Putamen (tissue), 1 donor: Measurements from ENCODE around the gene DAGLA.

Source experiments
- DNase-seq: peaks from one replicate; pipeline ENCODE4 v3.0.0-alpha.2; 2016; ENCODE audit warnings: low spot score

DAGLA gene

DNA sequence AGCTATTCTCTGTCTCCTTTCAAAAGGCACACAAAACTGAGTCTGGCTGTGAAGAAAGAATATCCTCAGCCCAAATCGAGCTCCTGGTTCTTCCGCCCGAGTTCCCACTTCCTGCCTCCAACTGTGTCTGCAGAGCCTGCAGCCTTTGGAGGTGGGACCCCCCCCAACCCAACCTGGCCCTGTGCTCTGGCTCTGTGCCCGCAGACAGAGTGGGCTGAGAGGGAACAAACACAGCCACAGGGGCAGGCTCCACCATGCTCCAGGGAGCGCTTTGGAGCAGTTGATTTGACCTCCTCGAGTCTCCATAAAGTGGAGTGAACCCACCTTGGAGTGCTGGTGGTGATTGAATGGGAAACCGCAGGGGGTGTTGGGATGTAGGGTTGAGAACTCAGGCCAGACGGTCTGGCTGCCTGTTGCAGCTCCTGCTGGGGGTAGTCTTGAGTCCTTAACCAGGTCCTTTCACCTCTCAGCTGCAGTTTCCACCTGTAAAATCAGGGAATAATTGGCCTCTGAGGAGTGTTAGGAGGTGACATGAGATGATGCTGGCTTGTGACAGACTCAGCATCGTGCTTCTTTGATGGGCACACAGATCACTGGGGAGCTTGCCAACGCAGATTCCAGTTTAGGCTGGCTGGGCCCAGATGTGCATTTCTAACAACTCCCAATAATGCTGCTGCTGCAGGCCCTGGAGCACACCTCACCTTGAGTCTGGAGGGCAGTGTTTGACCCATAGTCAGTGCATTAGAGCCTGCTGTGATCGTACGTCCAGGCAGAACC lies 11.4 kb downstream of the DAGLA start:
- DNase-seq = no peak

DNA sequence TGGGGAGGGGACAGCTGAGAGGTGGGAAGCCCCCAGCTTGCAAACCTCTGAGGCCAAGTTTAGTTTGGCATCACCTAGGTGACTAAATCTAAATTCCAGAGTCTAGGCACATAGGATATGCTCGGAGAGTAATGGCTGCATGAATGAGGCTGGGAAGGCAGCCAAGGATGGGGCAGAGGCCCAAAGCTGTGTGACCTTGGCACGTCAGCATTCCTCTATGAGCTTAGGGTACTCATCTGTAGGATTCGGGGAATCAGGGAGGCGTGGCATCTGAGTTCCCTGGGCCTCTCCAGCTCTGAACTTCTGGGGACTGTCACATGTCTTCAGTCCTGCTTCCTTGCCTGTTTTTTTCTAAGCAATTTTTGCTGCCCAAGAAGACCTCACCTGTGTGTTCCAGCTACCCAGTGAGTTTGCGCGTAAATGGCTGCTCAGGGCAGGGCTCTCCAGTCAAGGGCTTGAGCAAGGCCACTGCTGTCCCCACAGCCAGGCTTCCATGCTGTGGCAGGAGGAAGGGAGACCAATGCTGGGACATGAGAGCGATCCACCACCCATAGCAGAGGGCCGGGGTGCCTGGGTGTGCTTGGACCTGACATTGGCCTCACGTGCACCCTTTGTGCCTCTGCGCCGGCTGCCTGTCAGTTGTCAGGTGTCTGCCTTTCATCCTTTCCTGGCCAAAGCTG lies 13.9 kb downstream of the DAGLA start:
- DNase-seq = no peak

DNA sequence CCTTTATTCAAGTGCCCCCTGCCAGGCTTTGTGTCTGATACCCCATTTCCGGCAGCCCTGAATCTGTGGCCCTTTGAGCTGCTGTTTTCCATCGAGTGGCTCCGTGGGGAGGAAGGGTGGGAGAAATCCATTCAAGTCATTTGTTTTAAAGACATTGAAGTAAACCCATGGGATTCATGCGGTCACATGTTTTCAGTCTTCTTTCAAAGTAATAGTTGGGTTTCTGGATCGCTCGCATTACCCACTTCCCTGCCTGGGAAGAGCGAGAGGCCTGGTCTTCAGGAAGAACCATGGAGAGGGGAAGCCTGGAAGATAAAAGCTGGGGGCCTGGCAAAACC lies 14.4 kb downstream of the DAGLA start:
- DNase-seq = no peak

DNA sequence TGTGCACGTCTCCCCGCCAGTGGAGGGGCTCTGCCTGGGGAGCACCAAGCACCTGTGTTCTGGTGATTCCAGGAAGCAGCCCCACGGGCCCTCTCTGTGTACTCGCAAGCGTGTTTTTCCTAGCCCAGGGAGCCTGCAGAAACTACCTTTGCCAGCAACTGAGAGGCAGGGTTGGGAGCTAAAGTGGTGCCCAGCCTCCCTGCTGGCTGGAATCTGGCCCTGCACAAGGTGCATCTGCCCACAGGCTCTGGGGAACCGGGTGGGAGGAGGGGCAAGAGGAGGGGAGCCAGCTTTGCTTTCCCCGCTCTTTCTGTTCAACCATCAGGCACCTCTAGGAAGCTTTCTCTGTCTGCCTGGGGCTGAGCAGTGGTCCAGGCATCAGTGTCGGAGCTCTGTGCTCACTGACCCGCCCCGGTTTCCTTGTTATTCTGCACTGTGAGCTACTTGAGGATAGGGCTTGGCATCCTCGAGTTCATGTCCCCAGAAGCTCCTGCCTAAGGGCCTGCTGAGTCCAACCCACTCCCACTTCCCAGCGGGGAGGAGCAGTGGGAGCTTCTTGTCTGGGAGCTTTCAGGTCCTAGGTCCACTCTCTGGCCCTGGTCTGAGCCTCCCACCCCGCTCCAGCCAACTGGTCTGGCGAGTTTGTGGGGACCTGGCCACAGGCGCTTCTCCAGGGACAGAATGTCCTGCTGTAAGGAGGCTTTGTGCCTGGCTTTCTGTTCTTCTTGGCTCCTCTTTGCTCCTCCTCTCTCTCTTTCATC lies 14.9 kb downstream of the DAGLA start:
- DNase-seq = peak; percentile 45

DNA sequence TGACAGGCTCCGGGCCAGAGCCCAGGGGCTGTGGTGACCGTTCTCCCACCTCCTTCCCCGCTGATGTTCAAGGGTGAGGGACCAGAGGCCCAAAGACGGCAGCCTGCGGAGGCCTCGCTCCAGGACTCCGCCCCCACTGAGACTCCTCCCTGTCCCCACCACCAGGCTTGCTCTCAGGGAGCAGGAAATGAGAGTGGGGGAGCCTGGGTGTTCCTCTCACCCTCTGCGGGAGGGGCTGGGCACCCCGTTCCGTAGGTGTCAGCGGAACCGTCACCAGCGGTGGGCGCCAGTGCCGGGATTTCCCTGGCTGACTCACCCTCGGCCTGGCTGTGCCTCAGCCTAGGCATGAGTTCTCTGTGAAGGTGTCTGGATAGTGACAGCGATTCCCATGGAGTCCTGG lies 15.7 kb downstream of the DAGLA start:
- DNase-seq = peak; percentile 59

DNA sequence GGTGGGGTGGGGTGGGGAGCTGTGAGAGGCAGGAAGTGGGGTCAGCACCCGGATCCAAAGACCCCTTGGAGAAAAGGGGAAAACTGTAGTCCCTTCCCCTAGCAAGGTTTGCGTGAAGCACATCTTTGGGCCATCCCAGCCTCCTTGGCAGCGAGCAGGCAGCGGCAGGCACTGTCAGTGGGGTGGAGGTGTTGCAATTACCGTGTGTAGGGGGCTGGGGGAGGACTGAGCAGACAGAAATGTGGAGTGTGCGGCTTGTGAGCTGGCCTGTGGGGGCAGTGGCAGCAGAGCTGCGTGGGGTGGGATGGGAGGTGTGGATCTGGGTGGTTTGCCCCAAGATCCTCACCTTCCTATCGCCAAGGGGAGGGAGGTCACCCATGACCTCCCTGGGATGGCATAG lies 16.4 kb downstream of the DAGLA start:
- no peak for DNase-seq

DNA sequence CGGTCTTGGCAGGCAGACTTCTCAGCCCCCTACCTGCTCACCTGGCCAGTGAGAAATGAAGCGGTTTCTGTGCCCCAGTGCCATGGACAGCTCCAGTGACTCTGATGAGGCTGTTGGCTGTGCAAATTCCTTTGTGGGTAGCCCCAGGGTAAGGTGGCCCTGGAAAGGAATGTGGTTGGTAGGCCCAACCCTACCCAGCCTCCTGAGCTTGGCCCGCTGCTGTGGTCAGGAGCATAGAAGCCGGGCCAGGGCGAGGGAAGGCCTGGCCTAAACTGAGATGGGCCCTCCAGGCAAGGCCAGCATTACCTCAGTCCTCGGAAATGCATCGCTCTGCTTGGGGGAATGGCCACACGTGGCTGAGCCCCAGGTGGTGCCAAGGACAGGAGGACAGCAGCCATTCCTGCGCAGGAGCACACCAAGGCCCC lies 16.9 kb downstream of the DAGLA start:
- no peak for DNase-seq

DNA sequence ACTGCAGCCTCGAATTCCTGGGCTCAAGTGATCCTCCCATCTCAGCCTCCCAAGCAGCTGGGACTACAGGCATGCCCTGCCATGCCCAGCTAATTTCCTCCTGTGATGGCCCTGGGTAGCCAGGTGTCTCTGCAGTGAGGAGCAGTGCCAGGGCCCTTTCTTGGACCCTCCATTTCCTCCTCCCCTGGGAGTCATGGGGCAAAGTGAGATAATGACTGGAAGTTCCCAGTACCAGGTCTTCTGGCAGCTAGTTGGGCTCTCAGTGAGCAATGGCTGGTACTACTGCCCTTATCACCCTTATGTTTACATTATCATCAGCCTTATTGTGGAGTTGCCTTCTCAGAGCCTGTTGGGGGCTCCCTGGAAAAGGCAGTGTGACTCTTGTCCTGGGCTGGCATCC lies 17.6 kb downstream of the DAGLA start:
- no peak for DNase-seq

DNA sequence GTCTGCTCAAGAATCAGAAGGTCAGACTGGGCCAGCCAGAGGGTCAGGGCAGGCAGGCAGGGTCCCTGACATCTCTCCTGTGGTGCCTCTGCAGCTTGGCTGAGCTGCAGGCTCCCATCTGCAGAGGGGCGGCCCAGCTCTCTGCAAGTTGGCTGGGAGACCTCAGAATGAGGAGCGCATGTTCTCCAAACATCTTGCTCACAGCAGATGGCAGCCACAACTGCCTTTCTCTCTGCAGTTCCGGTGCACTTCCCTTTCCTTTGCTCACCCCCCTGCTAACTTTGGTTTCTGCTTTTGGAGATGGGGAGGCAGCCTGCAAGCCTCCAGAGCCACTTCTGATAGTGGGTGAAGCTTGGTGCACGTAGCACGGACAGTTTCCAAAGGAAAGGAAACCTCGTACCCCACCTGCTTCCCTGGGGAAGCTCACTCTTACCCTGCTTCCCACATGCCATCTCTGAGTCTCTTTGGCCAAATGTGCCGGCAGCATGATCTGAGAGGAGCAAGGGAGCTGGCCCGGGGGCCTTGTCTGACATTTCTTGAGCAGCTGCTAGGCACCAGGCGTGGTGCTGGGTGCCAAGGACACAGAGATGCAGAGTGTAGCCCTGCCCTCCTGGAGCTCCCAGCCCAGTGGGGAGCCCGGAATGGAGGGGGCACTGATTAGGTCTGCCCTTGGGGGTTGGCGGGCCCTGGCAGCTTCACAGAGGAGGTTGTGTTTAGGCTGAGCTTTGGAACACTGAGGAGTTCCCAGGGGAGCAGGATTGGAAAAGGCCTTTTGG lies 18.2 kb downstream of the DAGLA start:
- no peak for DNase-seq

DNA sequence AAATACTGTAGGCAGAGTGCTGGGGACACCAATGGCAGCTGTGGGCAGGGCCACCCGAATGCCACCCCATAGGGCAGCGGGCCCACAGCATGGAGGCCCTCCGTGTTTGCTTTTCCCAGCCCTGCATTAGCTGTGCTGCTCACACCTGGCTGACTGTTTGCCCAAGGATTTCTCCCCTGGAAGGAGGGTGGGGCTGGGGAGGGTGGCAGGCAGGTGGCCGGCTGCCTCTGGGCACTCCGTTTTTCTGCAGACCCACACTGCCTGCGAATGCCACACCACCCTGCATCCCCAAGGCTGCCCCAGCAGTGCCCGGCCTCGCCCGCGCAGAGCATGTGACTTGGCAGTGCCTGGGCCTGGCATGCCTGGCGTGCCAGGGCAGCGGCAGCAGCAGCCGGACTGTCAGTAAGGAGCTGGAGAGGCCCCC lies 19.6 kb downstream of the DAGLA start:
- DNase-seq = peak; percentile 49

DNA sequence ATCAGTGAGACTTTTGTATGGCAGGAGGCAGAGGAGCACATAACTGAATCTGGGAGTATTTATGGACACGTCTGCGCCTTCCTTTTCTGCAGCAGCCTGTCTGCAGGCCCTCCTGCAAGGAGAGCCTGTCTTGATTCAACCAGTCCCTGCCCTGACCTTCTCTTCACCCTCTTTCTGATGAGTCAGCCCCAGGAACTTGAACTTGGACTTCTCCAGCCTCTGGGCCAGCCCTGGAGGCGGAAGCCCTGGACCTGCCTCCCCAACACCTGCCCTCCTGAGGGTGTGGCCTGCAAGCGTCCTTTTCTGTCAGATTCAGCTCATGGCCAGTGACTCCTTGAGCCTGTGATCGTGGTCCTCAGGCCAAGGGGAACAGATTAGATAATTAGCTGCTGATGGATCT lies 20.0 kb downstream of the DAGLA start:
- DNase-seq = no peak

DNA sequence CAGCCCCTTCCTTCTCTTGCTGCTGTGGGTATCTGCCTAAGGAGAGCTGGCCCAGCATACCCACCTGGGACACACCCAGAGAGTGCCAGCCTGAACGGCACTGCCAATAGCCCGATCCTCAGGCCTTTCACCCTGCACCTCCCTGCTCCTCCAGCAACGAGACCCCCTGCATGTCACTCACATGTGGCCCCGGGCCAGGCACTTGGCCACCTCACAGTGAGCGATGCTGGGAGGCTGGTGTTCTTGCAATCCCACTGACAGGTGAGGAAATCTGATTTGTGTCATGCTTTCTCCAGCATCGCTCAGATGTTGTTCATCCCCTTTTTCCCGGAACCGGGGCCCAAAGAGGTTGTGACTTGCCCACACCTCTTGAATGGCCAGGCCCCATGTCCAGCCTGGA lies 20.5 kb downstream of the DAGLA start:
- DNase-seq = no peak

DNA sequence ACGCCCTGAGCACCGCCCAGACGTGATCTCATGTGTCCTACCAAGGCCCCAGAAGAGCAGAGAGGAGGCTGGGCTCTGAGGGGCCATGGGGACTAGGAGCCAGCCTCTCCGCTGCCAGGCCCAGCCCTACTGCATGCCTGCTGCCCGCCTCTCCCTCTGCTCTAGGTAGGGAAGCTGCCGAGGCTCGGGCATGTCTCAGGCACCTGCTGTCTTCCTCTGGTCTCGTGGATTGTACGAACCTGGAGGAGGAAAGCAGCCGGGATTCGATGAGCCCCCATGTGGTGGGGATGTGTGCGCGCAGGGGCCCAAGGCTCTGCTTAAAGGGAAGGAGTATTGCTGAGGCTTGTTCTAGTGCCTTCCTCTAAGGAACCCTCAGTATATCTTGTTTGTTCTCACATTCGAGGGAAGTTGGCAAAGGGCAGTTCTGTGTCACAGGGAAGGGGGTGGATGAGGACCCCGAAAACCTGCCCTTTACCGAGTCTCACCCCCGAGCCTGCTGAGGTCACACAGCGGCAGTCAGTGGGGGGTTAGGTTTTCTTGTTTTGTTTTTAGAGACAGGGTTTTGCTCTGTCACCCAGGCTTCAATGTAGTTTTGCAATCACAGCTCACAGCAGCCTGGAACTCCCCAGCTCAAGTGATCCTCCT lies 21.2 kb downstream of the DAGLA start:
- no peak for DNase-seq

DNA sequence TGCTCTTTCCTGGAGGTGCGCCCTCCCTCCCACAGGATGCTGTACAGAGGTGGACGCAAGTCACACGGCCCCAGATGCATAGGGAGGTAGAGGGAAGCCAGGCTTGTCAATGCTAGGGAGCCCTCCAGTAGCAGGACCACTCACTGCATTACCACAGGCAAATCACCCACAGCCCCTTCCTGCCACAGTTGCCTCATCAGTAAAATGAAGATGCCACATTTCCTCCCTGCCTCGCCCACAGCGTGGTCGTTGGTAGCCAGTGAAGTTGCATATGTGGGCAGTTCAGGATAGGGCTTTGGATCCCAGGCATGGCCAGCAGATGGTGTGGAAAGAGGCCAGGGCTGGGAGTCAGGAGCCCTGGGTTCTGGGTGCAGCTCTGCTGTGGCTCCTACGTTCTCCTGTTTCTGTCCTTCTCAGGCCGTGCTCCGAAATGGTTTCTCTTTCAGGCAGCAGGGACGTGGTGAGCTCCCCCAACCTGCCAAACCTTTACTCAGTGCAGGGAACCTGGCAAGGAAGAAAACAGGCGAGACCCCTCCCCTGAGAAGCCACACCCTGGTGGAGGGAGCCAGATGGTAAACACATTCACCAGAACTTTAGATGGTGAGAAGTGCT lies 22.6 kb downstream of the DAGLA start:
- no peak for DNase-seq

DNA sequence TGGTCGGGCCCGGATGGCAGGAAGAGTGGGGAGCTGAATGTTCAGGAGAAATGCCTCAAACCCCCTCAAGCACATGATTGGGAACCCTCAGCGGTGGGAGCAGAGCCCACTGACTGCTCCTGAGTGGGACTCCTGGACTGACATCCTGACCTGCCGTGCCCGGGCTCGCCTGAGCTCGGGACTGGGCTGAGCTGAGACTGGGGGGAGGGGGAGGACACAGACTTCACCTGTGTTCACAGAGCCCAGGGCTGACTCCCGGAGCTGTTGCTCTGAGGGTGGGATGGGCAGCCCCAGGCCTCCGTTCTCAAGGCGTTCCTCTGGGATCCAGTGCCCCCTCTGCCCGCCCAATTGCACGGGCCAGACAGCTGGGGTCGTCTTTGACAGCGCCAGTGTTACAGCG lies 24.6 kb downstream of the DAGLA start:
- no peak for DNase-seq

DNA sequence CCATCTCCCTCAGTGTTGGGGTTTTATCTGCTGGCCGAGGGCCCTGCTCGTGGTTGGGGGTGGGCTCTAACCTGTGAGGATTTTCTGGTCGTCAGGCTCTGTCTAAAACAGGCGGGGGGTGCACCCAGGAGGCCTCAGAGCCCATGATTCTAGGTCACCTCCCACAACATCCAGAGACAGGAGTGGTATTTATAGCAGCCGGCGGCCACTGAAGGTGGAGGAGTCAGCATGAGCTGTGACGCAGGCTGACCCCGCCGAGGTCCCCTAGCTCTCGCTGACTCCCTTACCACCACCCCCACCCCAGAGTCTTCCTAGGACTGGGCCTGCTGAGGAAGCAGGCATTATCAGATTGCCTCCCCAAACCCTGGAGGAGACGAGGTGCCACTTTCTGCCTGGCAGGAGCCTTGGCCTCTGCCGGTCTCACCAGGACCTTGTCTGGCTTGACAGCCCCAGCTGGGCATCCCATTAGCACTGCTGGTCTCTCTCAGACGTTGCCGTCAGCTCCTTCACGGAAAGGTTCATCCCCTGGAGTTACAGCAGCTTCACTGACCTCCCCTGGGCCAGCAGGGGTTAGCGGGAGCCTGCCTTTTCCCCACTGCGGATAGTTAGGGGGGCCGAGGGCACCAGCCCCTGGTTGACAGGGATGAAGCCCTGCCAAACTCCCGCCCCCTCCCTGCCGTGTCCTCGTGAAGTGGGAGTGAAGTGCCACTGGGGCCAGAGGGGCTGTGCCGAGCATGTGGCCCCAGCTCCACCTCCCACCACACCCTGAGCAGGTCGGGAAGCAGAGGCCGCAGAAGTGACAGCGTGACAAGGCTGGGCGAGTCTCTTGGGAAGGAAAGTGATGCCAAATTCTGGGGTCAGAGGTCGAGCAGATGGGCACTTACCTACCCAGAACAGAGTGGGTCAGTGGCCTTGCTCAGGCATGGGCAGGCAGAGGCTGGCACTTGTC lies 26.5 kb downstream of the DAGLA start:
- DNase-seq = no peak

DNA sequence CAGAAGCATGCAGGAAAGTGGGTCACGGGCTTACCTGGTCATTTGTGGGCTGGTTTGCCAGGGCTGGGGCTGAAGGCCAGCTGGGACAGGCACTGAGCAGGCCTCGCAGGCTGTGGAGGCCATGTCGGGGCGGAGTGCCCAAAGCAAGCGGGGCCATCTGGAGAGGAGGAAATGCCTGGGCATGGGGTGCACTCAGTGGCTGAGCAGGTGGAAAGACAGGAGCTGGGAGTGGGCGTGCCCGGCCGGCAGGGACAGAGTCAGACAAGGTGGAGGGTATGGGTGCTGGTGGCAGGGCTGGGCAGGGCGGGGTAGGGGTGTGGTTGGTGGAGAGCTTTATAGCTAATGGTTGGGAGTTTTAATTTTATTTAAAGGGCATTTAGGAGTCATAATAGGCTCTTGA lies 27.4 kb downstream of the DAGLA start:
- no peak for DNase-seq

DNA sequence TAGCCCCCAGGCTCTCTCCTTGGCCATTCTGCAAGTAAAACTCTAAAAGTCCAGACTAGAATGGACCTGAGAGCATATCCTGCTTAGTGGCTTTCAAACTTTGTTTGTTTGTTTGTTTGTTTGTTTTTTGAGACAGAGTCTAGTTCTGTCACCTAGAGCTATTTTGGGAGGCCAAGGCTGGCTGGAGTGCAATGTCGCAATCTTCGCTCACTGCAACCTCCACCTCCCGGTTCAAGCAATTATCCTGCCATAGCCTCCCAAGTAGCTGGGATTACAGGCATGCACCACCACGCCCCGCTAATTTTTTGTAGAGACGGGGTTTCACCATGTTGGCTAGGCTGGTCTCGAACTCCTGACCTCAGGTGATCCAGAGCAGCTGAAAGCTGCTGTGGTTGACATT lies 28.9 kb downstream of the DAGLA start:
- DNase-seq = no peak

DNA sequence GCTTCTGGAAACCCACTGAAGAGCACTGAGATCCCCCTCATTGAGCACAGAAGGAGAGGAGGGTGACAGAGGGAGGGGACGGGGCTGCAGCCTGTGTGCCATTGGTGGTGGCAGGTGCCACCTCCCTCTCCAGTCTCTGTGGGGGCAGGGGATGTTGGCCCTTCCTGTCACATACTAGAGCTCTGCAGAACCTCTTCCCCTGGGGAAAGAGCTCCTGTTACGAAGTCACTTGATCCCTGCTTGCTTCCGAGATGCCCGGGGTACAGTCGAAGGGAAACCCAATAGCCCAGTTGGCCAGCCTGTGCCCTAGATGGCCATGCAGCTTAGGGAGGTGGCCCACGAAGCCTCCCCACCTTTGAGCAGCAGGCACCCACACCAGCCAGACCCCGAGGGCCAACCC lies 29.4 kb downstream of the DAGLA start:
- DNase-seq = no peak

DNA sequence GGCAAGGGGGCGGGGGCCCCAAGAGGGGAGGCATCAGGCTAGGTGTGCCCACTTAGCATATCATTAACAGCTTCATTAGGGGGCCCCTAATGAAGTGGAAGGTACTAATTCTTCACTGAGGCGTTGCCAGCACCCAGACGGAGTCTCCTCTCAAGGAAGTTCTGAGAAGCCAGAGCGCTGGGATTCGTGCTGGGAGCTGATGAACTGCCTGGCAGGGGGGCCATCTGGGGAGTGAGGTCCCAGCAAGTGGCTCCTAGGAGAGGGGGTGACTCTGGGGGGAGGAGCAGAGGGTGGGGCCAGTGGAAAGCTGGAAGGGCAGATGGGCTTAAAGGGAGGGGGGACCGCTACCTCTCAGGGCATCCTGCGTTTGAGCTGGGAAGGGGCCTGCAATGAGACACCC lies 29.8 kb downstream of the DAGLA start:
- DNase-seq = no peak
